Skeletal muscle tissue (tissue), 4 donors: ENCODE data around the gene EGFL7. TPM values are rescaled to one million over a fixed set of nuclear protein-coding genes. Genes with fewer than 3 reads are reported as not detected.

Experiments used
- H3K27ac ChIP-seq: one replicate; pipeline ENCODE4 v1.7.0; 2013; ENCODE audit warnings: mild to moderate bottlenecking, low read depth, low read length, inconsistent platforms
- H3K27me3 ChIP-seq, 3 donors: one replicate each; pipeline ENCODE4 v1.7.0; 2013; ENCODE audit warnings: low read length in 3 of 3; ENCODE audit not compliant: control insufficient read depth in 3 of 3, insufficient read depth in 3 of 3
- H3K36me3 ChIP-seq, 3 donors: one replicate each; pipeline ENCODE4 v1.7.0; 2013; ENCODE audit warnings: low read length in 3 of 3; ENCODE audit not compliant: control insufficient read depth in 3 of 3, insufficient read depth in 3 of 3
- H3K4me1 ChIP-seq, 3 donors: one replicate each; pipeline ENCODE4 v1.7.0; 2013; ENCODE audit warnings: low read length in 3 of 3, mild to moderate bottlenecking in 3 of 3; ENCODE audit not compliant: control insufficient read depth in 3 of 3, insufficient read depth in 3 of 3
- H3K4me3 ChIP-seq, 3 donors: one replicate each; pipeline ENCODE4 v1.7.0; 2013; ENCODE audit warnings: low read length in 3 of 3
- H3K9ac ChIP-seq, 3 donors: one replicate each; pipeline ENCODE4 v1.7.0; 2013; ENCODE audit warnings: low read length in 3 of 3, mild to moderate bottlenecking in 3 of 3, moderate library complexity in 2 of 3, low read depth in 1 of 3
- H3K9me3 ChIP-seq, 3 donors: one replicate each; pipeline ENCODE4 v1.7.0; 2013; ENCODE audit warnings: low read length in 3 of 3; ENCODE audit not compliant: control insufficient read depth in 3 of 3
- total RNA-seq: library from RNA; depleted of rRNA; stranded (reverse); fragments of >200 nt; gene quantifications from one replicate; pipeline ENCODE4 v1.2.3, GENCODE V29; 2014
- donor health status: Osteomylitis.

The EGFL7 gene
- total RNA-seq, 1 donor from 2014 or later: 51.7 TPM

DNA sequence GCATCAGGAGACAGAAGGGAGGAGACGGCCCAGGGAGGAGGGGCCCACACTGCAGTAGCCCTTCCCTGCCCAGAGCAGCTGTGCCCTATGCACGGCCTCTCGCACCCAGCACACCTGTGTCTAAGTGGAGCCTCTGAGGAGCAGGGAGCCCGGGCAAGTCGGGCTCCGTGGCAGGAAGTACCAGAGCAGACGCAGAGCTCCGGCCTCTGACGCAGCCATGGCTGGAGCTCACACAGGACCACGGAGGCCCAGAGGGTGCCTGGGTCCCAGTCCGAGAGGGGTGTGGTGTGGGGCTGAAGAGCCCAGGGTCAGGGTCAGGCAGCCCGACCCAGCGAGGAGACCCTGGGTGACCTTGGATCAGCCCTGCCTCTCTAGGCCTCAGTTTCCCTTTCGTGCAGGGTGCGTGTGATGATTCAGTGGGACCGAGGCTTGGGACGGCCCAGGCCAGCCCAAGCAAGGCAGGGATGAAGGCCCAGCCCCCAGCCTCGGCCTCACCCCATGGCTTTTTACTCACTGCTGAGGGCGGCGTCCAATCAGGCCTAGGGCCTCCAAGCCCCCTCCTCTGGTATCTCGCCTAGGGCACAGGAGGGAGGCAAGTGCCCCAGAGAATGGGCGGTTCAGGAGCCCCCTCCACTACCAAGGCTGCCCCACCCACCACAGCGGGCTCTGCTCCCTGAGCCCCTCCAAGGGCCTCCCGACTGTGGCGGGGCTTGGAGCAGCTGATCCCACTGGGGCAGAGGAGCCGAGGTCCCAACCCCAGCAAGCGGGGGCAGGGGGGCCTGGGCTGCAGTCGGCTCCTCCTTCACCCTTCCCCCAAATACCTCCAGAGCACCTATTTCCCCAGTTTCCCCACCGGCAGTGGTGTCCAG, 28.8 kb downstream of the EGFL7 start:
- Histone ChIP-seq H3K27ac (peak overlapping the region; percentile 94), H3K36me3 (no peaks in the 10 kb centered on the region), H3K4me3 (peak overlapping the region in 1 of 3 donors; percentile 6), H3K4me1 (peaks cover 23 to 47% (median 47%) of the 10 kb centered on the region in 3 donors), H3K27me3 (peaks cover 0 to 11% (median 4%) of the 10 kb centered on the region in 3 donors), H3K9ac (peak overlapping the region in 1 of 3 donors; percentile 82), H3K9me3 (no peaks in the 10 kb centered on the region)

DNA sequence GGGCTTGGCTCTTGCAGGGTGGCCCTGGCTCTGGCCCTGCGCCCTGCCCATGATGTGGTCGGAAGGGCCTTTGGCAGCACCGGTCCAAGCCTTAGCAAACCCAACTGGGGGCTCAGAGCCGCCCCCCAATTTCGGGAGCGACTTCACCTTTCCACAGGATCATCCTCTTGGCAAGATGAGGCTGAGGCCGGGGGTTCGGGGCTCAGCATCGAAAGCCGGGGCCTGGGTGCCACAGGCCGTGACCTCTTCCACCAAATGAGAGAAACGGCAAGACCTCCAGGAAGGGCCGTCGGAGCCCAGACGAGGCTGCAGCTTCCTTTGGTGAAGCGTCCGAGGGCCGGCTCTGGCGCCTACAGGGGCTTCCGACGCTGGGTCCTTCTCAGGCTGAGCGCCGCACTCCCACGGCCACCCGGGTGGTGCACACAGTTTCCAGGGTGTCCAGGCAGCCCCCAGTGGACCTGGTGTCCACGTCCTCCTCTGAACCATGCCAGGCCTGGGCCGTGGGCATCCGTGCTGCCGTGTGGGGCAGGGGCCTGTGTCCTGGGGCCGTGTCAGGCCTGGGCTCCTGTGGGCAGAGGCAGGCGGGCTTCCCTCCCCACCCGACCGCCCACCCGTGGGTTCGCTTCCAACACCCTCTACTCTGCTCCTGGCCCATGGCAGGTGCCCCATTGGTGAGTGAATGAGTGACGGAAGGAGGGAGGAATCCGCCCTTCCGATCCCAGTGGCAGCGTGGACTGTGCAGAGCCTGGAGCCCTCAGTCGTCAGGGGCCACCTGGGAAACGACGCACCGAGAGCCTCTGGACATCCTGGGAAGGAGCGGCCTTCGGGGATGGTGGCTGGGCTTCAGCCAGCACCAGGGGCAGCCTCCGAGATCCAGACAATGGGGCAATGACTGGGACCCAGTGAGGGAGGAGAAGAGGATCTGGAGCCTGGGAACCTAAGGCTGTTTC, 29.7 kb downstream of the EGFL7 start:
- Histone ChIP-seq H3K4me1 (peaks cover 23 to 51% (median 47%) of the 10 kb centered on the region in 3 donors), H3K4me3 (no peak overlapping the region)

DNA sequence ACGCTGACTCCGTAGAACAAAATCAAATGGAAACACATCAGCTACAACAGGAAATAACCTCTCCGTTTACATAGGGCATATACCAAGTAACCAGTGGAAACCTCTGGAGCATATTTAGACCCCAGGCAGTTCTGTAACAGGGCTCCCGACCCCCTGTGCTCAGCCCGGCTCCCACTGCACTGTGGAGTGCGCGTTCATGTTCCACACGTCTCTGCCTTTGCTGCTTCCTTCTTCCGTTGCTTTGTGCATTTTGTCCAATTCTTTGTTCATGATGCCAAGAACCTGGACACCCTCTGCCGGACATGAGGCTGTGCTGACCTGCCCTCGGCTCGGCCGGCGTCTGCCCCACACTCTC, 30.4 kb downstream of the EGFL7 start:
- H3K4me3 ChIP-seq: no peak overlapping the region
- no peak overlapping the region for H3K27ac ChIP-seq
- no peak overlapping the region for H3K9ac ChIP-seq
- H3K36me3 ChIP-seq: no peaks in the 10 kb centered on the region
- H3K4me1 ChIP-seq: peaks cover 22 to 51% (median 42%) of the 10 kb centered on the region in 3 donors
- H3K27me3 ChIP-seq: peaks cover 6 to 20% (median 16%) of the 10 kb centered on the region in 3 donors
- H3K9me3 ChIP-seq: no peaks in the 10 kb centered on the region

More for the DNA sequence above, 29.7 kb downstream of the EGFL7 start:
- H3K9me3 ChIP-seq: no peaks in the 10 kb centered on the region
- no peak overlapping the region for H3K27ac ChIP-seq
- peaks cover 5 to 15% (median 9%) of the 10 kb centered on the region in 3 donors for H3K27me3 ChIP-seq
- no peaks in the 10 kb centered on the region for H3K36me3 ChIP-seq
- no peak overlapping the region for H3K9ac ChIP-seq

DNA sequence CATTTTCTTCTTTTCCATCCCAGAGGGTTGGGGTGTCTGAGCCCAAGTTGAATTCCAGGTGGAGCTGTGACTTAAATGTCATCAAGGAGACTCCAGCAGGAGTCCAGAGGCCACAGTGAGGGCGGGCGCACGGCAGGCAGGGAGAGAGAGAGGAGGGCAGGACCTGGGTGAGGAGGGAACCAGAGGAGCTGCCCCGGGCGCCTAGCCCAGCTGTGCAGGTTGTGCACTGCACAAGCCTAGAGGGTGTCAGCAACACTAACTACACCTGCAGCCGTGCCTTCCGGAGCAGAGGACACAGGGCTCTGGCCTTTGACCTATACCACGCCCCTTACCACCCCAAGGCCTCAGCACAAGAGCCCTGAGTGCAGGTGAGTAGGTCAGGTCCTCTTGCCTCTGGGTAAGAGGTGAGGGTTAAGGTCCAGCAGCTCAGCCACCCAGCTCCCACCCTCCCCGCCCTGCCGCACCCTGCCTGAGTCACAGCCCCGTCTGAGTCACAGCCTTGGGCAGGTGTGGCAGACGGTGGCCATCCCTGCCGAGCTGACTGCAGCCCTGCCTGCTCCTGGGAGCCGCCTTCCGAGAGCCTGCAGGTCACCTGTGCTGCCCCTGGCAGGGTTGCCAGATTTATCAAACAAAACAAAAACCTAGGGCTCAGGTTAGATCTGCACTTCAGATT, 30.9 kb downstream of the EGFL7 start:
- Histone ChIP-seq H3K4me1 (peaks cover 20 to 47% (median 38%) of the 10 kb centered on the region in 3 donors), H3K27ac (no peak overlapping the region), H3K36me3 (no peaks in the 10 kb centered on the region), H3K9ac (no peak overlapping the region), H3K9me3 (no peaks in the 10 kb centered on the region), H3K27me3 (peaks cover 6 to 20% (median 18%) of the 10 kb centered on the region in 3 donors), H3K4me3 (no peak overlapping the region)

DNA sequence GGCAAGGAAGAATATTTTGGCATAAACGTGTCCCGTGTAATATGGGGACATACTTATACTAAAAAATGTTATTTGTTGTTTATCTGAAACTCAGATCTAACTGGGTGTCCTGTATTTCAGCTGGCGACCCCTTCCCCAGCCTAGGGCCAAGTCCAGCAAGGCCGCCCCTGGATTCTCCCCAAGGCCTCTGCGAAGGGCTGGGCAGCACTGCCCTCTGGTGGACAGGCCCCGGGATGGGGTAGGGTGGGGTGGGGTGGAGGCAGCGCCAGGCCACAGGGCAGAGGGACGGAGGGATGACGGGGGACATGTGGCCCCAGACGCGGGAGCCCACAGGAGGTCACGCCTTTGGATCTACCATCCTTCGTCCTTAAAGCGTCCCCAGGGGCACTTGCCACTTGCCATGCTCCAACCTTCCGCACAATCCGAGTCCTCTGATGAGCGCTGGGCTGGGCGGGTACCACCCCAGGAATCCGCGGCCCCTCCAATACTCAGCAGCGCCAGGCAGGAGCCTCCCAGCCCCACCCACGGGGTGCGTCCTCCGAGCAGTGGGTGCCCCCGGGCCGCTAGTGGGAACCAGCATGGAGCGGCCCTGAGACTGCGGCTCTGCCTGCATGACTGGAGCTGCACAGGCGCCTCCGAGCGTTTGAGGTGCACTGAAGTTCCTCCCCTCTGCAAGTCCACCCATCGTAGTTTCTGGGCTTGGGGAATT, 31.6 kb downstream of the EGFL7 start:
- H3K9me3 ChIP-seq: no peaks in the 10 kb centered on the region
- no peak overlapping the region for H3K27ac ChIP-seq
- H3K4me1 ChIP-seq: peaks cover 20 to 47% (median 32%) of the 10 kb centered on the region in 3 donors
- H3K27me3 ChIP-seq: peaks cover 6 to 20% (median 18%) of the 10 kb centered on the region in 3 donors
- H3K36me3 ChIP-seq: no peaks in the 10 kb centered on the region
- H3K9ac ChIP-seq: no peak overlapping the region
- H3K4me3 ChIP-seq: no peak overlapping the region

DNA sequence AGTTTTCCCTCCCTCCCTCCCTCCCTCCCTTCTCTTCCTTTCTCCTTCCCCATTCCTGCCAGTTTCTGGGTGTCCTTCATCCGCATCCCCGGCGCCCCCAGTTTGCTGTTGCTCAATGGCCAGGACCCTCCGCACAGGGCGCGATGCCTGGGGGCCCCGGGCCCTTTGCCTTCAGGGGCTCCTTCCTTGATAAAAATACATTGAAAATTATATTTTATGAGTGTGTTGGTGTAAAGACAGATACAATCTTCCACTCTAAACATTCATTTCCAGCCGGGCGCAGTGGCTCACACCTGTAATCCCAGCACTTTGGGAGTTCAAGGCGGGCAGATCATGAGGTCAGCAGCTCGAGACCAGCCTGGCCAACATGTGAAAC, 32.1 kb downstream of the EGFL7 start:
- no peaks in the 10 kb centered on the region for H3K36me3 ChIP-seq
- H3K27ac ChIP-seq: no peak overlapping the region
- peaks cover 19 to 46% (median 28%) of the 10 kb centered on the region in 3 donors for H3K4me1 ChIP-seq
- peaks cover 6 to 20% (median 18%) of the 10 kb centered on the region in 3 donors for H3K27me3 ChIP-seq
- no peak overlapping the region for H3K4me3 ChIP-seq
- H3K9me3 ChIP-seq: no peaks in the 10 kb centered on the region
- no peak overlapping the region for H3K9ac ChIP-seq

DNA sequence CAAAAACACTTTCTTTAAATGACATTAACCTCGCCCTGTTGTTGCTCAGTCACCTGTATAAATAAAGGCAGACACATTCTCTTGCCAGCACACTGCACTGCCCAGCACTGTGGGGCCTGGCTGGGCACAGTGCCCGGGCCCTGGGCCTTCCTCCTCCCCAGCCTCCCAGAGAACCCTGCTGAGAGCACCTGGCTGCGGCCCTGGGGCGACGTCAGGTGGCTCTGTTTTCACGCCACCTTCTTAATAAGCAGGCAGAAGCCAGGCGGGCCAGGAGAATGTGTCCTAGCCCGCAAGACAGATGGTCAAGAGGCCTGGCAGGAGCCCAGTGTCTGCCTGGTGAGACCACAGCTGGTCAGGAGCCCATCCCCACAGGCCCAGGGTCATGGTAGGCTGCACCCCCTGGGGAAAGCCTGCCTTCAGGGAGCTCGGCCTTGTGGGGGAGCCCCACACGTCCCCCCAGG, 32.7 kb downstream of the EGFL7 start:
- H3K27me3 ChIP-seq: peaks cover 11 to 24% (median 22%) of the 10 kb centered on the region in 3 donors
- H3K4me3 ChIP-seq: no peak overlapping the region
- peaks cover 13 to 40% (median 22%) of the 10 kb centered on the region in 3 donors for H3K4me1 ChIP-seq
- H3K9me3 ChIP-seq: no peaks in the 10 kb centered on the region
- no peaks in the 10 kb centered on the region for H3K36me3 ChIP-seq
- H3K9ac ChIP-seq: no peak overlapping the region
- H3K27ac ChIP-seq: no peak overlapping the region

DNA sequence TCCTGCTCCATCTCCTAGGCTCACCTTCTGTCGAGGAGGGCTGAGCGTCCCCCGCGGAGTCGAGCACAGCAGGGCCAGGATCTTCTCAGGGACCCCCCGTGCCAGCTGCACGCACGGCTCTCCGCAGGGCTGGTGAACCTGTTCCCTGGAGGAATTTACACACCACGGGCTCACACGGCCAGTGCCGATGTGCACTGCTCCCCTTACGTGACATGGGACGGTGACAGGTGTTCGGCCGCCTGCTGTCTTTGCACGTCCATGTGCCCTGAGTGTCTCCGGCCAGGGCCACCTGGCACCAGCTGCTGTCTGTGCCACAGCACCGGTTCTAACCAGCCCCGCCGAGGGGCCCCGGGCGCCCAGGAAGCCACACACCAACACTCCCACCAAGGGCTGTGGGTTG, 33.2 kb downstream of the EGFL7 start:
- H3K27me3 ChIP-seq: peaks cover 16 to 26% (median 26%) of the 10 kb centered on the region in 3 donors
- H3K27ac ChIP-seq: no peak overlapping the region
- peaks cover 9 to 35% (median 17%) of the 10 kb centered on the region in 3 donors for H3K4me1 ChIP-seq
- no peak overlapping the region for H3K4me3 ChIP-seq
- H3K9ac ChIP-seq: no peak overlapping the region
- no peaks in the 10 kb centered on the region for H3K36me3 ChIP-seq
- H3K9me3 ChIP-seq: no peaks in the 10 kb centered on the region

DNA sequence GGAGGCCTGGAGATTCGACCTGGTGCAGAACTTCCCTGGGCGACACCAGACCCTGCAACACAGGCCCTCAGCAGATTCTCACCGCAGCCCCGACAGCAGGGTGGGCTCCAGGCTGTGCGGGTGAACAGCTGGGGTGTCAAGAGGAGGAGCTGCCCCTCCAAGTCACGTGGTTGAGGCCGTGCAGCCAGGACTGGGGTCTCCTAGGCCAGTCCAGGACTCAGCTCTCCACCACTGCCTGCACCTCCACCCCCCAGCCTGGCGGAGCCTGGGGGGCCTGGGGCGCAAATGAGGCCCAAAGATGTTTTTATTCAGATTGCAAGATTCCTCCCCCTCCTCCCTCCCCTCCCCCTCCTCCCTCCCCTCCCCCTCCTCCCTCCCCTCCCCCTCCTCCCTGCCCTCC, 33.8 kb downstream of the EGFL7 start:
- H3K9ac ChIP-seq: no peak overlapping the region

More for the DNA sequence above, 33.8 kb downstream of the EGFL7 start:
- Histone ChIP-seq H3K4me3 (no peak overlapping the region), H3K27ac (no peak overlapping the region), H3K27me3 (peaks cover 20 to 32% (median 31%) of the 10 kb centered on the region in 3 donors), H3K9me3 (no peaks in the 10 kb centered on the region), H3K36me3 (no peaks in the 10 kb centered on the region), H3K4me1 (peaks cover 4 to 30% (median 15%) of the 10 kb centered on the region in 3 donors)
